GM23248 (cell line): Measurements from ENCODE around the gene MAFG. TPM values are rescaled to one million over a fixed set of nuclear protein-coding genes. Genes with fewer than 3 reads are reported as not detected.

ENCODE experiments used
- DNase-seq: peaks from one replicate; pipeline ENCODE4 v3.0.0-alpha.2; 2015
- H2AFZ ChIP-seq: fragments of 200-600 bp; sonication (generic); 2 replicates; pipeline ENCODE4 v1.6.1; 2016; ENCODE audit warnings: antibody characterized with exemption
- H3F3A ChIP-seq: fragments of 200-600 bp; sonication (generic); 2 replicates; pipeline ENCODE4 v1.6.1; 2016; ENCODE audit warnings: mild to moderate bottlenecking, antibody characterized with exemption, mixed run types; ENCODE audit not compliant: insufficient read depth
- H3K27ac ChIP-seq: fragments of 200-600 bp; sonication (generic); 2 replicates; pipeline ENCODE4 v1.5.1; 2016; ENCODE audit warnings: mild to moderate bottlenecking
- H3K27me3 ChIP-seq: fragments of 200-600 bp; sonication (generic); replicated peaks from 2 replicates; pipeline ENCODE4 v1.6.1; 2016; ENCODE audit warnings: mild to moderate bottlenecking; ENCODE audit not compliant: insufficient read depth
- H3K36me3 ChIP-seq: fragments of 200-600 bp; sonication (generic); 2 replicates; pipeline ENCODE4 v1.6.1; 2016; ENCODE audit warnings: low read depth, mild to moderate bottlenecking
- H3K4me1 ChIP-seq: fragments of 200-600 bp; sonication (generic); 2 replicates; pipeline ENCODE4 v1.6.1; 2016; ENCODE audit warnings: mild to moderate bottlenecking; ENCODE audit not compliant: insufficient read depth
- H3K4me2 ChIP-seq: fragments of 200-600 bp; sonication (generic); one replicate; pipeline ENCODE4 v1.6.1; 2016; ENCODE audit warnings: mild to moderate bottlenecking; ENCODE audit not compliant: unreplicated experiment
- H3K4me3 ChIP-seq: fragments of 200-600 bp; sonication (generic); 2 replicates; pipeline ENCODE4 v1.5.1; 2016; ENCODE audit warnings: mild to moderate bottlenecking
- H3K79me2 ChIP-seq: fragments of 200-600 bp; sonication (generic); 2 replicates; pipeline ENCODE4 v1.6.1; 2016; ENCODE audit warnings: mild to moderate bottlenecking; ENCODE audit not compliant: insufficient read depth
- H3K9ac ChIP-seq: fragments of 200-600 bp; sonication (generic); 2 replicates; pipeline ENCODE4 v1.6.1; 2016; ENCODE audit warnings: mild to moderate bottlenecking
- H3K9me2 ChIP-seq: fragments of 200-600 bp; sonication (generic); 2 replicates; pipeline ENCODE4 v1.6.1; 2016; ENCODE audit warnings: mixed run types, mild to moderate bottlenecking, moderate library complexity; ENCODE audit not compliant: insufficient read depth
- H3K9me3 ChIP-seq: fragments of 200-600 bp; sonication (generic); one replicate; pipeline ENCODE4 v1.6.1; 2017; ENCODE audit warnings: low read depth
- H4K20me1 ChIP-seq: fragments of 200-600 bp; sonication (generic); 2 replicates; pipeline ENCODE4 v1.6.0; 2016; ENCODE audit not compliant: insufficient read depth
- EZH2 ChIP-seq: fragments of 200-600 bp; sonication (generic); IDR thresholded peaks from 2 replicates; pipeline ENCODE4 v1.6.1; 2018; ENCODE audit warnings: antibody characterized with exemption, mild to moderate bottlenecking; ENCODE audit not compliant: insufficient read depth, poor library complexity, severe bottlenecking
- EZH2phosphoT487 ChIP-seq: fragments of 200-600 bp; sonication (generic); IDR thresholded peaks from 2 replicates; pipeline ENCODE4 v1.6.1; 2018; ENCODE audit warnings: antibody characterized with exemption, moderate library complexity, mild to moderate bottlenecking, low read depth; ENCODE audit not compliant: insufficient read depth
- WGBS, 2 experiments: methylation state at CpG; one replicate each; pipeline ENCODE4 v1.1.6; 2015 to 2017; ENCODE audit warnings: low lambda C conversion rate in 2 of 2, low coverage in 1 of 2; ENCODE audit errors: missing lambda C conversion rate in 2 of 2; 5-methylcytosine and 5-hydroxymethylcytosine counted together
- in situ Hi-C: fragments of 300-500 bp; cut with MboI; formaldehyde crosslinking; loops from 2 replicates; pipeline ENCODE4 v1.15.0; 2020
- polyA plus RNA-seq: library from polyadenylated mRNA; unstranded; fragments of >200 nt; fragmentation: Nextera tagmentation; extraction: Ambion mirVana; gene quantifications from 2 replicates; pipeline ENCODE4 v1.2.1, GENCODE V29; 2016
- total RNA-seq: library from RNA; depleted of rRNA; stranded (reverse); fragments of >200 nt; shearing (Covaris generic); gene quantifications from 2 replicates; pipeline ENCODE4 v1.2.3, GENCODE V29; 2014

The MAFG gene
- total and polyA plus RNA-seq, 2 experiments from 2014 or later: 5.0 to 19.8 TPM

GRCh38 chr17:81923302-81924260 lies 4.0 kb downstream of the MAFG start:
- peak overlapping the region; percentile 71 for H3K27ac ChIP-seq
- 0 out of 2 replicates have a peak, but pooled peaks cover 8% of the 10 kb centered on the region for H3F3A ChIP-seq
- peak overlapping the region; percentile 58 for H3K4me3 ChIP-seq
- H3K79me2 ChIP-seq: peaks cover 84% of the 10 kb centered on the region
- peak; percentile 94 for DNase-seq
- H3K4me2 ChIP-seq: peak overlapping the region; percentile 55
- peaks cover 16% of the 10 kb centered on the region; the same call in 1 of the 2 replicates for H3K4me1 ChIP-seq
- no peaks in the 10 kb centered on the region for H3K9me3 ChIP-seq
- no peaks in the 10 kb centered on the region for H3K9me2 ChIP-seq
- WGBS, 2 experiments: 20% methylated on average over 27 to 30 of the region's 32 CpGs
- TF ChIP-seq EZH2 (no peak), EZH2phosphoT487 (no peak)
- H2AFZ ChIP-seq: no peak overlapping the region
- no peaks in the 10 kb centered on the region for H3K27me3 ChIP-seq
- peak overlapping the region; percentile 74 for H3K9ac ChIP-seq
- no peaks in the 10 kb centered on the region for H4K20me1 ChIP-seq
- H3K36me3 ChIP-seq: 0 out of 2 replicates have a peak, but pooled peaks cover 9% of the 10 kb centered on the region
- in situ Hi-C loops: no loop called here

- no peaks in the 10 kb centered on the region for H3K9me3 ChIP-seq
- no peak overlapping the region for H2AFZ ChIP-seq
- H3K9me2 ChIP-seq: no peaks in the 10 kb centered on the region
- 89 to 90% methylated on average over 49 to 57 of the region's 58 CpGs for WGBS, 2 experiments
- peak overlapping the region; percentile 71 for H3K27ac ChIP-seq
- peak overlapping the region; percentile 74 for H3K9ac ChIP-seq
- no peaks in the 10 kb centered on the region for H3K27me3 ChIP-seq
- peaks cover 89% of the 10 kb centered on the region for H3K79me2 ChIP-seq
- H3F3A ChIP-seq: 0 out of 2 replicates have a peak, but pooled peaks cover 8% of the 10 kb centered on the region
- peak overlapping the region; percentile 58 for H3K4me3 ChIP-seq
- in situ Hi-C loops: no loop called here
- DNase-seq: no peak
- 0 out of 2 replicates have a peak, but pooled peaks cover 9% of the 10 kb centered on the region for H3K36me3 ChIP-seq
- TF ChIP-seq EZH2phosphoT487: no peak
- TF ChIP-seq EZH2: no peak
- peaks cover 16% of the 10 kb centered on the region; the same call in 1 of the 2 replicates for H3K4me1 ChIP-seq
- peak overlapping the region; percentile 55 for H3K4me2 ChIP-seq
- no peaks in the 10 kb centered on the region for H4K20me1 ChIP-seq
These were observed 4.8 kb downstream of the MAFG start for GRCh38 chr17:81922566-81923301.

- TF ChIP-seq EZH2phosphoT487 (no peak), EZH2 (no peak)
- no peaks in the 10 kb centered on the region for H3K9me2 ChIP-seq
- 90% methylated on average over 23 of the region's 23 CpGs for WGBS, 2 experiments
- H3K79me2 ChIP-seq: peaks cover 92% of the 10 kb centered on the region
- H3K4me3 ChIP-seq: no peak overlapping the region
- no peaks in the 10 kb centered on the region for H4K20me1 ChIP-seq
- no peak overlapping the region for H3K27ac ChIP-seq
- in situ Hi-C loops: no loop called here
- H2AFZ ChIP-seq: no peak overlapping the region
- H3K4me2 ChIP-seq: no peak overlapping the region
- no peaks in the 10 kb centered on the region for H3K9me3 ChIP-seq
- no peaks in the 10 kb centered on the region for H3K27me3 ChIP-seq
- no peak overlapping the region for H3K9ac ChIP-seq
- H3K36me3 ChIP-seq: 0 out of 2 replicates have a peak, but pooled peaks cover 9% of the 10 kb centered on the region
- H3F3A ChIP-seq: 0 out of 2 replicates have a peak, but pooled peaks cover 8% of the 10 kb centered on the region
- no peak for DNase-seq
- peaks cover 18% of the 10 kb centered on the region; the same call in 1 of the 2 replicates for H3K4me1 ChIP-seq
These were observed 5.5 kb downstream of the MAFG start for GRCh38 chr17:81921996-81922565.

GRCh38 chr17:81921537-81921862 lies 6.0 kb downstream of the MAFG start:
- Histone ChIP-seq H3K27me3 (no peaks in the 10 kb centered on the region), H3F3A (0 out of 2 replicates have a peak, but pooled peaks cover 8% of the 10 kb centered on the region), H3K4me2 (no peak overlapping the region), H3K9ac (no peak overlapping the region), H3K9me2 (no peaks in the 10 kb centered on the region), H2AFZ (no peak overlapping the region), H4K20me1 (no peaks in the 10 kb centered on the region), H3K4me1 (peaks cover 21% of the 10 kb centered on the region; the same call in 1 of the 2 replicates), H3K36me3 (0 out of 2 replicates have a peak, but pooled peaks cover 9% of the 10 kb centered on the region), H3K27ac (no peak overlapping the region), H3K79me2 (peaks cover 92% of the 10 kb centered on the region), H3K4me3 (no peak overlapping the region), H3K9me3 (no peaks in the 10 kb centered on the region)
- 96 to 100% methylated on average over 3 of the region's 3 CpGs for WGBS, 2 experiments
- no peak for TF ChIP-seq EZH2
- TF ChIP-seq EZH2phosphoT487: no peak
- in situ Hi-C loops: no loop called here
- DNase-seq: no peak
